NCI-H2107 treated with DMSO at 0.1 percent for 48 hours (cell line): Measurements from ENCODE around the gene SEMA3C.

Source experiments
- DNase-seq: peaks from one replicate; lab custom pipeline; 2025; ENCODE audit not compliant: unreplicated experiment; lab: John Stamatoyannopoulos, UW

Gene SEMA3C

GRCh38 chr7:80783678-80784327, 135.0 kb downstream of the SEMA3C start:
- no peak for DNase-seq

- DNase-seq = no peak
These were observed 135.6 kb downstream of the SEMA3C start for GRCh38 chr7:80783186-80783677.

- DNase-seq = no peak
These were observed 137.3 kb downstream of the SEMA3C start for GRCh38 chr7:80781561-80781979.

GRCh38 chr7:80781146-80781545, 137.7 kb downstream of the SEMA3C start:
- DNase-seq = no peak

GRCh38 chr7:80779456-80779855, 139.4 kb downstream of the SEMA3C start:
- no peak for DNase-seq

- no peak for DNase-seq
These were observed 143.0 kb downstream of the SEMA3C start for GRCh38 chr7:80775897-80776296.

- no peak for DNase-seq
These were observed 143.4 kb downstream of the SEMA3C start for GRCh38 chr7:80775482-80775881.

GRCh38 chr7:80774843-80775242, 144.0 kb downstream of the SEMA3C start:
- DNase-seq = no peak

GRCh38 chr7:80773787-80774508, 144.9 kb downstream of the SEMA3C start:
- no peak for DNase-seq

- DNase-seq = no peak
These were observed 146.4 kb downstream of the SEMA3C start for GRCh38 chr7:80772347-80772993.

GRCh38 chr7:80771523-80771922, 147.3 kb downstream of the SEMA3C start:
- no peak for DNase-seq

- no peak for DNase-seq
These were observed 148.2 kb downstream of the SEMA3C start for GRCh38 chr7:80770675-80771081.

- no peak for DNase-seq
These were observed 148.8 kb downstream of the SEMA3C start for GRCh38 chr7:80770061-80770460.

- no peak for DNase-seq
These were observed 150.1 kb downstream of the SEMA3C start for GRCh38 chr7:80768756-80769155.

GRCh38 chr7:80767654-80768053, 151.2 kb downstream of the SEMA3C start:
- no peak for DNase-seq

GRCh38 chr7:80766724-80767123, 152.1 kb downstream of the SEMA3C start:
- no peak for DNase-seq

GRCh38 chr7:80764132-80764531, 154.7 kb downstream of the SEMA3C start:
- DNase-seq = peak; percentile 84

GRCh38 chr7:80763704-80764103, 155.1 kb downstream of the SEMA3C start:
- no peak for DNase-seq

GRCh38 chr7:80763289-80763688, 155.6 kb downstream of the SEMA3C start:
- no peak for DNase-seq

- DNase-seq = no peak
These were observed 158.6 kb downstream of the SEMA3C start for GRCh38 chr7:80760292-80760691.

GRCh38 chr7:80752954-80753690, 165.7 kb downstream of the SEMA3C start:
- DNase-seq = no peak
